B cell (primary cell): ENCODE results near the gene EDN1. TPM values are rescaled to one million over a fixed set of nuclear protein-coding genes. Genes with fewer than 3 reads are reported as not detected.

Experiments used
- ATAC-seq: fragments of 200-7000 bp; cut with Tn5 transposase; one replicate; pipeline ENCODE4 v1.10.0; 2021; ENCODE audit warnings: low read depth, mild to moderate bottlenecking, moderate number of reproducible peaks, moderate library complexity
- CTCF ChIA-PET: fragments of 350-600 bp; sonication (Branson Sonifier 250); formaldehyde crosslinking; loops from one replicate; lab custom pipeline; 2021; ENCODE audit warnings: antibody characterized with exemption, inconsistent platforms; lab: Charles Lee
- POLR2A ChIA-PET: fragments of 350-600 bp; sonication (Branson Sonifier 250); formaldehyde crosslinking; loops from one replicate; lab custom pipeline; 2021; ENCODE audit warnings: antibody characterized with exemption; lab: Charles Lee
- DNase-seq: peaks from one replicate; pipeline ENCODE4 v3.0.0; 2013
- H2AFZ ChIP-seq: 2 replicates; pipeline ENCODE4 v1.6.1; 2012; ENCODE audit warnings: mild to moderate bottlenecking, low read depth, low read length; ENCODE audit not compliant: insufficient read depth, poor library complexity, severe bottlenecking
- H3K27ac ChIP-seq, 2 donors: 1 replicate in 1 of 2; 2 replicates in 1 of 2; pipeline ENCODE4 v1.5.1; 2012 to 2013; ENCODE audit warnings: low read length in 2 of 2, mild to moderate bottlenecking in 2 of 2, moderate library complexity in 1 of 2
- H3K27me3 ChIP-seq, 4 experiments: fragments of 200-600 bp in 1 of 4; sonication (generic) in 1 of 4; replicated peaks in 1 of 4; 1 replicate in 2 of 4; 2 replicates in 2 of 4; pipeline versions ENCODE4 v1.6.1 to v1.7.0; 2013 to 2016; ENCODE audit warnings: low read length in 3 of 4, mild to moderate bottlenecking in 2 of 4, mixed read lengths in 1 of 4, moderate library complexity in 1 of 4; ENCODE audit not compliant: insufficient read depth in 4 of 4, control insufficient read depth in 3 of 4; ENCODE audit errors: control extremely low read depth in 1 of 4
- H3K36me3 ChIP-seq, 2 experiments: replicated peaks in 1 of 2; 1 replicate in 1 of 2; 2 replicates in 1 of 2; pipeline versions ENCODE4 v1.6.1 to v1.7.1; 2013; ENCODE audit warnings: low read length in 1 of 2; ENCODE audit not compliant: insufficient read depth in 2 of 2, control insufficient read depth in 1 of 2; ENCODE audit errors: control extremely low read depth in 1 of 2, extremely low read depth in 1 of 2
- H3K4me1 ChIP-seq, 2 donors: fragments of 200-600 bp in 1 of 2; sonication (generic) in 1 of 2; 1 replicate in 1 of 2; 2 replicates in 1 of 2; pipeline versions ENCODE4 v1.5.1 to v1.6.1; 2013 to 2017; ENCODE audit warnings: low read length in 2 of 2; ENCODE audit not compliant: control insufficient read depth in 2 of 2, insufficient read depth in 2 of 2
- H3K4me2 ChIP-seq: replicated peaks from 2 replicates; pipeline ENCODE3; 2012; ENCODE audit warnings: mild to moderate bottlenecking, low read depth, low read length; ENCODE audit not compliant: poor library complexity, severe bottlenecking
- H3K4me3 ChIP-seq, 5 experiments: fragments of 200-600 bp in 1 of 5; sonication (generic) in 1 of 5; 1 replicate in 3 of 5; 2 replicates in 2 of 5; pipeline versions ENCODE4 v1.5.1 to v1.7.0; 2011 to 2016; ENCODE audit warnings: low read length in 4 of 5, mild to moderate bottlenecking in 4 of 5, low read depth in 2 of 5, control low read depth in 1 of 5, moderate library complexity in 1 of 5; ENCODE audit not compliant: insufficient read depth in 1 of 5; ENCODE audit errors: control extremely low read depth in 1 of 5, extremely low read depth in 1 of 5
- H3K79me2 ChIP-seq: fragments of 200-600 bp; sonication (generic); one replicate; pipeline ENCODE4 v1.6.0; 2016; ENCODE audit warnings: low read length; ENCODE audit not compliant: control insufficient read depth, insufficient read depth
- H3K9ac ChIP-seq: fragments of 200-600 bp; sonication (generic); 2 replicates; pipeline ENCODE4 v1.6.1; 2017; ENCODE audit warnings: mild to moderate bottlenecking, low read length, moderate library complexity
- H3K9me3 ChIP-seq, 3 donors: one replicate each; pipeline versions ENCODE4 v1.6.1 to v1.7.1; 2013; ENCODE audit warnings: low read length in 2 of 3; ENCODE audit not compliant: control insufficient read depth in 2 of 3, insufficient read depth in 1 of 3; ENCODE audit errors: control extremely low read depth in 1 of 3
- H4K20me1 ChIP-seq: 2 replicates; pipeline ENCODE4 v1.6.0; 2012; ENCODE audit warnings: mild to moderate bottlenecking, low read length; ENCODE audit not compliant: insufficient read depth, control insufficient read depth, poor library complexity, severe bottlenecking
- H3K27ac Mint-ChIP-seq: one replicate; pipeline ENCODE4 v1.8.0; 2021; ENCODE audit warnings: mixed read lengths
- H3K27me3 Mint-ChIP-seq: one replicate; pipeline ENCODE4 v1.8.0; 2021; ENCODE audit warnings: mixed read lengths
- H3K4me1 Mint-ChIP-seq: one replicate; pipeline ENCODE4 v1.8.0; 2021; ENCODE audit warnings: mixed read lengths
- H3K4me3 Mint-ChIP-seq: one replicate; pipeline ENCODE4 v1.8.0; 2021; ENCODE audit warnings: mixed read lengths
- H3K9me3 Mint-ChIP-seq: one replicate; pipeline ENCODE4 v1.8.0; 2022; ENCODE audit warnings: mixed read lengths; ENCODE audit not compliant: insufficient read depth
- EZH2 ChIP-seq: IDR thresholded peaks from 2 replicates; pipeline ENCODE4 v1.6.1; 2012; ENCODE audit warnings: borderline replicate concordance, low read depth, mild to moderate bottlenecking, moderate library complexity, low read length; ENCODE audit not compliant: insufficient read depth, poor library complexity, severe bottlenecking
- WGBS: methylation state at CpG from one replicate; pipeline ENCODE4 v1.1.5; 2013; ENCODE audit warnings: missing lambda C conversion rate; ENCODE audit not compliant: insufficient coverage; 5-methylcytosine and 5-hydroxymethylcytosine counted together
- intact Hi-C: fragments of 100-400 bp; cut with micrococcal nuclease; formaldehyde crosslinking; loops from one replicate; pipeline ENCODE4 v1.10.0; 2022
- polyA minus RNA-seq: library from RNA; depleted of rRNA, polyadenylated mRNA; stranded (reverse); fragments of >200 nt; gene quantifications from 2 replicates; pipeline ENCODE4 v1.2.3, GENCODE V29; 2012
- polyA plus RNA-seq: library from polyadenylated mRNA; depleted of rRNA; stranded (reverse); fragments of >200 nt; gene quantifications from 2 replicates; pipeline ENCODE4 v1.2.3, GENCODE V29; 2012
- total RNA-seq, 2 donors: library from RNA; stranded (reverse); fragments of 120-200 nt in 1 of 2; gene quantifications; 1 replicate in 1 of 2; 2 replicates in 1 of 2; pipeline versions ENCODE4 v1.2.3 to v1.2.4, GENCODE V29; 2013 to 2022
- TF ChIP-seq, protein P1 (sequence below): fragments of 200-600 bp; IDR thresholded peaks from one replicate; pipeline ENCODE4 v1.8.0; 2022; ENCODE audit warnings: antibody characterized with exemption, mild to moderate bottlenecking

The EDN1 gene
- 2.1 and 2.6 TPM in 2 replicates for total RNA-seq
- 0.79 TPM for total RNA-seq (2013)
- 1.4 and 1.6 TPM in 2 replicates for polyA plus RNA-seq
- 0.17 and 0.36 TPM in 2 replicates for polyA minus RNA-seq

DNA sequence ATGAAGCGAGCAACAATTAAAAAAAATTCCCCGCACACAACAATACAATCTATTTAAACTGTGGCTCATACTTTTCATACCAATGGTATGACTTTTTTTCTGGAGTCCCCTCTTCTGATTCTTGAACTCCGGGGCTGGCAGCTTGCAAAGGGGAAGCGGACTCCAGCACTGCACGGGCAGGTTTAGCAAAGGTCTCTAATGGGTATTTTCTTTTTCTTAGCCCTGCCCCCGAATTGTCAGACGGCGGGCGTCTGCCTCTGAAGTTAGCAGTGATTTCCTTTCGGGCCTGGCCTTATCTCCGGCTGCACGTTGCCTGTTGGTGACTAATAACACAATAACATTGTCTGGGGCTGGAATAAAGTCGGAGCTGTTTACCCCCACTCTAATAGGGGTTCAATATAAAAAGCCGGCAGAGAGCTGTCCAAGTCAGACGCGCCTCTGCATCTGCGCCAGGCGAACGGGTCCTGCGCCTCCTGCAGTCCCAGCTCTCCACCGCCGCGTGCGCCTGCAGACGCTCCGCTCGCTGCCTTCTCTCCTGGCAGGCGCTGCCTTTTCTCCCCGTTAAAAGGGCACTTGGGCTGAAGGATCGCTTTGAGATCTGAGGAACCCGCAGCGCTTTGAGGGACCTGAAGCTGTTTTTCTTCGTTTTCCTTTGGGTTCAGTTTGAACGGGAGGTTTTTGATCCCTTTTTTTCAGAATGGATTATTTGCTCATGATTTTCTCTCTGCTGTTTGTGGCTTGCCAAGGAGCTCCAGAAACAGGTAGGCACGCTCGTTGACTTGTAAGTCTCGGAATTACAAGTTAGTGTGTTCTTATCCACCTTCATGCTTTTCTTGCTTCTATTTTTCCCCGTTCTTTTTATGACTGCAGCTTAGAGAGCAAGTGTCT, at the start of gene EDN1:
TSS of gene EDN1 (plus strand) at position 429 of the 888 bp plus-strand sequence. CDS start at position 698, 269 bp downstream.
- Histone ChIP-seq H3K36me3 (no peaks in the 10 kb centered on the region), H4K20me1 (no peaks in the 10 kb centered on the region), H3K27ac (no peak within 1 kb of the TSS), H2AFZ (peak within 1 kb of the TSS; percentile 62), H3K9me3 (no peaks in the 10 kb centered on the region), H3K4me3 (peak within 1 kb of the TSS; percentile 32 to 87 (median 55)), H3K4me2 (peak within 1 kb of the TSS; percentile 71), H3K79me2 (no peaks in the 10 kb centered on the region), H3K27me3 (peaks cover 0 to 31% (median 18%) of the 10 kb centered on the region in 4 experiments), H3K9ac (peak within 1 kb of the TSS; percentile 57), H3K4me1 (peaks cover 7 to 14% of the 10 kb centered on the region in 2 donors)
- H3K4me1 Mint-ChIP-seq: peaks cover 17% of the 10 kb centered on the region
- H3K9me3 Mint-ChIP-seq: no peaks in the 10 kb centered on the region
- ChIA-PET POLR2A (no interaction called here), CTCF (interaction anchor here (0.8 to 2.7 kb wide), 22 partner anchors 8 to 634 kb away, joined by 3 to 42 read pairs (median 5); no protein-coding TSS in a partner anchor)
- H3K4me3 Mint-ChIP-seq: peak within 1 kb of the TSS; percentile 89
- intact Hi-C loops: loop anchor here (1.0 to 5.0 kb wide), 3 partner anchors 56 to 635 kb away; no protein-coding TSS in a partner anchor
- H3K27ac Mint-ChIP-seq: no peak within 1 kb of the TSS
- WGBS: 2% methylated on average over 30 of the region's 38 CpGs
- DNase-seq (peak; percentile 63), ATAC-seq (peak; percentile 77)
- no peak for TF ChIP-seq EZH2
- TF ChIP-seq, protein P1, sequence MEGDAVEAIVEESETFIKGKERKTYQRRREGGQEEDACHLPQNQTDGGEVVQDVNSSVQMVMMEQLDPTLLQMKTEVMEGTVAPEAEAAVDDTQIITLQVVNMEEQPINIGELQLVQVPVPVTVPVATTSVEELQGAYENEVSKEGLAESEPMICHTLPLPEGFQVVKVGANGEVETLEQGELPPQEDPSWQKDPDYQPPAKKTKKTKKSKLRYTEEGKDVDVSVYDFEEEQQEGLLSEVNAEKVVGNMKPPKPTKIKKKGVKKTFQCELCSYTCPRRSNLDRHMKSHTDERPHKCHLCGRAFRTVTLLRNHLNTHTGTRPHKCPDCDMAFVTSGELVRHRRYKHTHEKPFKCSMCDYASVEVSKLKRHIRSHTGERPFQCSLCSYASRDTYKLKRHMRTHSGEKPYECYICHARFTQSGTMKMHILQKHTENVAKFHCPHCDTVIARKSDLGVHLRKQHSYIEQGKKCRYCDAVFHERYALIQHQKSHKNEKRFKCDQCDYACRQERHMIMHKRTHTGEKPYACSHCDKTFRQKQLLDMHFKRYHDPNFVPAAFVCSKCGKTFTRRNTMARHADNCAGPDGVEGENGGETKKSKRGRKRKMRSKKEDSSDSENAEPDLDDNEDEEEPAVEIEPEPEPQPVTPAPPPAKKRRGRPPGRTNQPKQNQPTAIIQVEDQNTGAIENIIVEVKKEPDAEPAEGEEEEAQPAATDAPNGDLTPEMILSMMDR: peak; percentile 10
- H3K27me3 Mint-ChIP-seq: peaks cover 44% of the 10 kb centered on the region
